ENCODE data around the gene SH3GL2.

SH3GL2 gene

DNA sequence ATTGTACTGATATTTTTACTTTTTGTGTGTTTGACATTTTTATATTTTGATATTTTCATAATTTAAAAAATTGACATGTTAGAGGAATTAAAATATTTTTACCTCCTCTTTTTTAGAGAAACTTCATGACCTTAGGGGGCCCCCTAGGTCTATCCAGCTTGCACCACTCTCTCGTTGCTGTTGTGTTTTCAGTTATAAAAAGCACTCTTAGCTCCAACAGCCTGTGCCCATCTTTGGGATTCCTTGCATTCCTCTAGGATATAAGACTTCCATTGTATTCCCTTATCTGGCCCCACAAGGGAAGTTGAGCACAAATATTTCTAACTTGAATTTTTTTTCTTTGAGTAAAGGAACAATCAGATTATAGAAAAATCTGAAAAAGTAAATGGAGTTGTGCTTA lies 245.3 kb downstream of the SH3GL2 start:
- no peak for DNase-seq

DNA sequence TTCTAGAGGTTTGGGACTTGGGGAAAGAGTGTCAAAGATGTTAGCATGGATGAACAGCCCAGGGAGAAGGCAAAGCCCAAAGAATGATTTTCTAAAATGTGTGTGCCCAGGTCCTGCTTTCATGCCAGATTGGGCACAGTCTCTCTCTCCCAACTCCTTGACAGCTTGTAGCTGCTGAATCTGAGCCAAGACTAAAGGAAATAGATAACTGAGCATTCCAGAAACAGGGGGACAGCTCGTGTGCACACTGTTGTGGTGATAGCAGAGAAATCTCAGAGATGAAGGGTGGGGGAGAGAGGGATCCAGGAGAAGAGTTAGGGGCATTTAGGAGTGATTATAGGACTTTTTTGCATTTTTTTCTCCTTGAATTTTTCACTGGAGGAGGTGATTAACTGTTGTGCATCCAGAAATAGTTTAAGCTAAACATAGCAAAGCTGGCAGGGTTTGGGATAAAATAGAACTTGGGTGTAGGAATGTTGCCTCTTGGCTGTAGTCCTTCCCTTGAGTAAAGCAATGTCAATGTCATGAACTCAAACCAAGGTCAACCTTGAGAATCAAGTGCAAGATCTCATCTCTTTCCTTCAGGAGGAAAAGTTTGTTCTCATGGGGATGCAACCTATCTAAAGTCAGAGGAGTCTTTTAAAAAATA lies 245.9 kb downstream of the SH3GL2 start:
- DNase-seq = no peak

DNA sequence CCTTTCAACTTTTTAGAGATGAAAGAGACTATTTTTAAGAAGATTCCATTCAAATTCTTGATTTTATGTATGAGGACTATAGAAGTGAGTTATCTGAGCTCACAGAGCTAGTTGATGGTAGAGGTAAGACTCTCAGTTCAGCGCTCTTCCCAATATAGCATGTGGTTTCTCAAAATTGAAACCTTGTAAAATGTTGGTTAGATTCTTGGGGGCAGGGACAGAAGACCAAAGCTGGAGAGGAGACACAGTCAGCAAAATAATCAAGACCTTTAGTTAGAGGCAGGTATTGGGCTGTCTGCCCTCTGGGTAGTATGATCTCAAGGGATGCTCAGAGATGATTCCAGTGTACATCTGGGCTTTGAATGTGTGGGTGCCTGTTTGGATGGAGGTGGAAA lies 246.4 kb downstream of the SH3GL2 start:
- DNase-seq = no peak

DNA sequence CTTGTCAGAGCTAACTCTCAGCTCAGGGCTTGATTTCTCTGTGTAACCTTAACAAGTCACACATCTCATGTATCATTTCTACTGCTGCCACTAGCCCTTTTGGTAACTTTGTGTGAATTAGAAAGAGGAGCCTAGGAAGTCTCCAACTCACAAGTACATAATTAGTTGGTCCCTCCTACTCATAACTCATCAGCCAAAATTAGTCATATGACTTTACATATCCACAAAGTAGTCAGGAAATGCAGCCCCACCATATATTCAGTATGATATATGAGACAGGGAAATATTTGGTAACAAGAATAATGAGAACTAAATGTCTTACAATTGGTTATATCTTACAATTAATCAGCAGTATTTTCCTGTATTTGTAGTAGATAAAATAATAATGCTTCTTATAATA lies 250.2 kb downstream of the SH3GL2 start:
- DNase-seq = no peak

DNA sequence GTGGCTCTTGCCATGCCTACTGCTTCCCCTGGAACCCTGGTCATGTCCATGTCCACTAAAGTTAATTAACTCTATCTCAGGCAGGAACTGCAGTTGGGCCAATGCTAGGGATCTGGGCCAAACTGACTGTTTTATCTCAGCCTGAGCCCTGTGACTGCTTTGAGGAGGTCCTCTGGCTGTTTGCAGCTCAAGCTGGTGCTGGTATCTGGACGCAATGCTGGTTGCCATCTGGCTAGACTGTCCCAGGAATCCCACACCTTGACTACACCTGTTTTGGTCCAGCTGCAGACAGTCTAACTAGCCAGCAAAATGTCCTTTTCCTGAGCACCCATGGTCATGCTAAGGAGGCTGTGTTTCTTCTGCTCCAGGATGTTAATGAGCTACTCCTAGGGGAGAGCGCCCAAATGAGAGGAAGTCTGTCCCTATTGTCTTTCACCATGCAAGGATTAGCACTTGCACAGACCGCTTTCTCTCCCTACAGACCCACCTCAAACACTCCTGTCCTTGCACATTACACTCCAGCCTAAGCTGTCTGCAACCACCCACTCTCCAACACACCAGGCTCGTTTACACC lies 251.0 kb downstream of the SH3GL2 start:
- DNase-seq = no peak

DNA sequence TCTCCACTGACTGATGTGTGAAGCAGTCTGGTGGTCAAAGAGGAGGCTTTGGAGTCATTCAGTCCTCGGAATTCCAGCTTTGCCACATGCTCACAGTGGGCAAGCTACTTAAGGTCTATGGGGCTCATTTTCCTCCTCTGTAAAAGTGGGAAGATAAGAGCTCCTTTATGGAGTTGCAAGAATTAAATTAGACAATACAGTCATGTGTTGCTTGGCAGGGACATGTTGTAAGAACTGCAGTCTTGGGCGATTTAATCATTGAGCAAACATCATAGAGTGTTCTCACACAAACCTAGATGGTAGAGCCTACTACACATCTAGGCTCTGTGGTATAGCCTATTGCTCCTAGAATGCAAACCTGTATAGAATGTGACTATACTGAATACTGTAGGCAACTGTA lies 253.9 kb downstream of the SH3GL2 start:
- no peak for DNase-seq

DNA sequence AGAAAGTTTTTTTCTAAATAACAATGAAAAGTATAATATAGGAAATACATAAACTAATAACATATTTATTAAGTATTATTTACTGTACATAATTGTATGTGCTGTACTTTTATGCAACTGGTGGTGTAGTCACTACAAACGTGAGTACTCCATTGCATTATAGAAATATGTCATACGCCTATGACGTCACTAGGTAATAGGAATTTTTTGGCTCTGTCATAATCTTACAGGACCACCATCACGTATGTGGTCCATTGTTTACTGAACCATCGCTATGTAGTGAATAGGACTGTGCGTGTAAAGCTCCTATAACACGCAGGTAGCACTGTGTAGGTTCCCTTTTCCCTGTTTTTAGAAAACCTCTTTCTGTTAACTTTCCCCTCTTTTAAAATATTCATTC lies 255.0 kb downstream of the SH3GL2 start:
- no peak for DNase-seq

DNA sequence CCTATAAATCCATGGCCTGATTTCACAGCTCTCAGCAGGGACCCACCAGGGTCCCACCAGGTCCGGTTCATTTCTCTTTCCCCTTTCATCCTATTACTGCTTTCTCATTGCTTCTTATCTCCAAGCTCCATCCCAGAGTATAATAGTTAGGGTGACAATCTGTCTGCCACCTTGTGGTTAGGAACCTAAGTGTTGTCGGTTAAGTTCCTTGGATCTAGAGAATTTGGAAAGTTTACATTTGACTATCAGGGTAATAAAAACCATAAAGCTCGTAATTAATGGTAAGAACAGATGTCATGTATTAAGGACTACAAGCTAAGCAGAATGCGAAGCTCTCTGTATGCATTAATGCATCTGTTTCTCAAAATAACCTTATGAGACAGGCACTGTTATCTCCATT lies 259.1 kb downstream of the SH3GL2 start:
- DNase-seq = no peak

DNA sequence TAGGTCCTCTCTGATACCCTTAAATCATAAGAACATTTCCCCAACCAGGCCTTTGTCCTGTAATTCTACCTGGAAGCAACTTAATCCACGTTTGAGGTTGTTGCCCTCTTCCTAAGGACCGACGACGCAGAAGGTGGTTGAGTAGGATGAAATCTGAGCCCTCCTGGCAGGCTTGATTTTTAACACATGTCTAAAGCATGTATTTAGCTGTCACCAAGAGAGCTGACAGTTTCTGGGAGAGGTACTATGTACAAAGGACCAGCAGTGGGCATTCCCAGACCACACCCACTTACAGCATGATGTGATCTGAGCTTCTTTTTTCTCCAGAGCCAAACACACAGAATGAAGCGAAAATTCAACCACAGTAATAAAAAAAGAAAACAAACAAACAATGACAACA lies 260.9 kb downstream of the SH3GL2 start:
- no peak for DNase-seq

DNA sequence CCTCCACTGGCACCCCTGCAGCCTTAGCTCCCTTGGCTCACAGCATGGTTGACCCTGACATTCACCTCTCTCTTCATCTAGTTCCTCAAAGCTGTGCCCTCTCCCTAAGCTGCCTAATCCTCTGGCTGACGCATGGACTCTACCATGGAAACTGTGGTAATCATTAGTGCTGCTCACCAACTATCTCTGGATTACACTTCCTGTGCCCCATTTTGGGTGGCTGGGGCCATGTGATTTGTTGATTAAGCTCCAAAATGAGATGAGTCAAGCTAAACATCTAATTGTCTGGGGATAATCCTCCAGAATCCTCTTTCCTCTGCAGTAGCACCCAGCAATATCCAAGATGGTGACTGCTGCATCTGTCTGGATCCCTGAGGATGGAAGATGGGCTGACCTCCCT lies 264.4 kb downstream of the SH3GL2 start:
- DNase-seq = no peak

Measured in NCI-H187 (cell line).